Peyer's patch (tissue), 4 donors: ENCODE measurements around the gene ADRB2.

Experiments
- POLR2A ChIP-seq, 2 donors: fragments of 450-650 bp; IDR thresholded peaks; one replicate each; pipeline ENCODE4 v1.5.1; 2017; ENCODE audit warnings: antibody characterized with exemption in 2 of 2, mild to moderate bottlenecking in 2 of 2, moderate library complexity in 2 of 2
- TF ChIP-seq, protein P1 (sequence below), 6 experiments: fragments of 450-650 bp in 4 of 6; fragments of 200-600 bp in 2 of 6; sonication (generic) in 1 of 6; IDR thresholded peaks; one replicate each; pipeline ENCODE4 v1.5.1; 2017 to 2019; ENCODE audit warnings: antibody characterized with exemption in 6 of 6, mild to moderate bottlenecking in 3 of 6, moderate library complexity in 1 of 6

DNA sequence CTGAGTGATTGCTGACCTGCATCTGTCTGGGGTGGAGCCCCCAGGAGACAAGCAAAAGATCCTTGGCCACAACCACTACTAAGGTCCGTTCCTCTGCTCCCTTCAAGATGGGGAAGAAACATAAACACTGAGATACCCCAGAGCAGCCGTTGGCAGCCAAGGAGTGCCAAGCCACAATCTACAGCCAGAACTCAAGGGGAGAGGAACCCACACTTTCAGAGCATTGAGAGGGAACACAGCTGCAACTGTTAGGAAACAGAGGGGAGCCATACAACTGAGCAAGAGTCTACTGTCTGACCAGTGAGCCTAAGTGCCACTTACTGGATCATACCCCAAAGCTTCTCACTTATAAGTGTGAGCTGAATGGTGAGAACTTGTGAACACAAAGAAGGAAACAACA, 44.6 kb upstream of the ADRB2 start:
- TF ChIP-seq, protein P1, sequence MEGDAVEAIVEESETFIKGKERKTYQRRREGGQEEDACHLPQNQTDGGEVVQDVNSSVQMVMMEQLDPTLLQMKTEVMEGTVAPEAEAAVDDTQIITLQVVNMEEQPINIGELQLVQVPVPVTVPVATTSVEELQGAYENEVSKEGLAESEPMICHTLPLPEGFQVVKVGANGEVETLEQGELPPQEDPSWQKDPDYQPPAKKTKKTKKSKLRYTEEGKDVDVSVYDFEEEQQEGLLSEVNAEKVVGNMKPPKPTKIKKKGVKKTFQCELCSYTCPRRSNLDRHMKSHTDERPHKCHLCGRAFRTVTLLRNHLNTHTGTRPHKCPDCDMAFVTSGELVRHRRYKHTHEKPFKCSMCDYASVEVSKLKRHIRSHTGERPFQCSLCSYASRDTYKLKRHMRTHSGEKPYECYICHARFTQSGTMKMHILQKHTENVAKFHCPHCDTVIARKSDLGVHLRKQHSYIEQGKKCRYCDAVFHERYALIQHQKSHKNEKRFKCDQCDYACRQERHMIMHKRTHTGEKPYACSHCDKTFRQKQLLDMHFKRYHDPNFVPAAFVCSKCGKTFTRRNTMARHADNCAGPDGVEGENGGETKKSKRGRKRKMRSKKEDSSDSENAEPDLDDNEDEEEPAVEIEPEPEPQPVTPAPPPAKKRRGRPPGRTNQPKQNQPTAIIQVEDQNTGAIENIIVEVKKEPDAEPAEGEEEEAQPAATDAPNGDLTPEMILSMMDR (IDR thresholded peaks at IDR 0.05), result no peak
- TF ChIP-seq POLR2A (IDR thresholded peaks at IDR 0.05), result no peak
